Osteoblast (primary cell): ENCODE data around the gene LIMK1. TPM values are rescaled to one million over a fixed set of nuclear protein-coding genes. Genes with fewer than 3 reads are reported as not detected.

Experiments used
- DNase-seq: peaks from one replicate; pipeline ENCODE4 v3.0.0; 2011; ENCODE audit warnings: low spot score, mixed read lengths; ENCODE audit not compliant: insufficient read length; ENCODE audit errors: missing footprints
- H2AFZ ChIP-seq: 2 replicates; pipeline ENCODE4 v1.6.0; 2011; ENCODE audit warnings: mild to moderate bottlenecking, low read length
- H3K27ac ChIP-seq: 2 replicates; pipeline ENCODE4 v1.5.1; 2011; ENCODE audit warnings: mild to moderate bottlenecking, low read depth, low read length, moderate library complexity
- H3K27me3 ChIP-seq: 2 replicates; pipeline ENCODE4 v1.6.0; 2012; ENCODE audit warnings: mild to moderate bottlenecking, control low read depth, inconsistent platforms, low read length, moderate library complexity; ENCODE audit not compliant: insufficient read depth
- H3K36me3 ChIP-seq: 2 replicates; pipeline ENCODE4 v1.5.1; 2011; ENCODE audit warnings: mild to moderate bottlenecking, low read length, control low read depth, moderate library complexity; ENCODE audit not compliant: insufficient read depth
- H3K4me1 ChIP-seq: 2 replicates; pipeline ENCODE4 v1.5.1; 2011; ENCODE audit warnings: mild to moderate bottlenecking, low read length, control low read depth, moderate library complexity; ENCODE audit not compliant: insufficient read depth
- H3K4me2 ChIP-seq: 2 replicates; pipeline ENCODE4 v1.6.0; 2011; ENCODE audit warnings: mild to moderate bottlenecking, low read length; ENCODE audit not compliant: insufficient read depth
- H3K4me3 ChIP-seq: fragments of 200-600 bp; sonication (generic); 3 replicates; pipeline ENCODE4 v1.5.1; 2012; ENCODE audit warnings: mild to moderate bottlenecking, low read length, inconsistent platforms; ENCODE audit not compliant: insufficient read depth
- H3K79me2 ChIP-seq: 2 replicates; pipeline ENCODE4 v1.6.0; 2012; ENCODE audit warnings: mild to moderate bottlenecking, low read length, control low read depth, inconsistent platforms; ENCODE audit not compliant: insufficient read depth
- H3K9me3 ChIP-seq: 2 replicates; pipeline ENCODE4 v1.5.1; 2011; ENCODE audit warnings: low read depth, low read length, control low read depth
- H4K20me1 ChIP-seq: 2 replicates; pipeline ENCODE4 v1.6.0; 2012; ENCODE audit warnings: mild to moderate bottlenecking, low read length, control low read depth; ENCODE audit not compliant: insufficient read depth
- CTCF ChIP-seq: IDR thresholded peaks from 2 replicates; pipeline ENCODE4 v1.5.1; 2011; ENCODE audit warnings: mild to moderate bottlenecking, low read depth, low read length, moderate library complexity; ENCODE audit errors: extremely low read depth
- total RNA-seq: library from RNA; depleted of rRNA; stranded (reverse); fragments of >200 nt; gene quantifications from 2 replicates; pipeline ENCODE4 v1.2.3, GENCODE V29; 2012

The LIMK1 gene
- total RNA-seq, 1 donor: 46.7 TPM

DNA sequence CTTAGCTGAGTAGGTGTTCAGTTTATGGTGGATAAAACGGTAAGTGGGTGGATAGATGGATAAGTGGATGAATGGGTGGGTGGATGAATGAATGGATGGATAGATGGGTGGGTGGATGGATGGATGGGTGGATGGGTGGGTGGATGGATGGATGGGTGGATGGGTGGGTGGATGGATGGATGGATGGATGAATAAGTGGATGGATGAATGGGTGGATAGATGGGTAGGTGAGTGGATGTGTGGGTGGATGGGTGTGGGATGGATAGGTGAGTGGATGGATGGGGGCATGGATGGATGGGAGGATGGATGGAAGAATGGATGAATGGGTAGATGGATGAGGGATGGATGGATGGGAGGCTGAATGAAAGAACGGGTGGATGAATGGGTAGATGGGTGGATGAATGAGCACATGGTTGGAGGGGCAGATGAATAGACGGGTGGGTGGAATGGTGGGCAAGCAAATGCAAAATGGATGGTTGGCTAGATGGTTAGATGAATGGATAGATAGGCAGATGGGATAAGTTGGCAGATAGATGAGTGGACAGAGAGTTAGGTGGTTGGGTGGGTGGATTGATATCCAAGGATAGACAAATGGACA lies 29.9 kb upstream of the LIMK1 start:
- H3K27me3 ChIP-seq: no peaks in the 10 kb centered on the region
- DNase-seq: no peak
- H3K4me1 ChIP-seq: no peaks in the 10 kb centered on the region
- TF ChIP-seq CTCF: no peak
- no peaks in the 10 kb centered on the region for H3K79me2 ChIP-seq
- H3K9me3 ChIP-seq: no peaks in the 10 kb centered on the region
- H3K36me3 ChIP-seq: no peaks in the 10 kb centered on the region
- H3K4me3 ChIP-seq: no peak overlapping the region
- H3K4me2 ChIP-seq: no peak overlapping the region
- no peak overlapping the region for H3K27ac ChIP-seq
- H2AFZ ChIP-seq: no peak overlapping the region
- no peaks in the 10 kb centered on the region for H4K20me1 ChIP-seq

GRCh38 chr7:74056096-74056915 lies 27.3 kb upstream of the LIMK1 start:
- no peaks in the 10 kb centered on the region for H4K20me1 ChIP-seq
- no peak overlapping the region for H3K4me3 ChIP-seq
- no peak overlapping the region for H3K4me2 ChIP-seq
- H3K27ac ChIP-seq: no peak overlapping the region
- no peaks in the 10 kb centered on the region for H3K9me3 ChIP-seq
- H3K27me3 ChIP-seq: no peaks in the 10 kb centered on the region
- H3K79me2 ChIP-seq: no peaks in the 10 kb centered on the region
- peak; percentile 83 for DNase-seq
- TF ChIP-seq CTCF: no peak
- H3K36me3 ChIP-seq: no peaks in the 10 kb centered on the region
- H2AFZ ChIP-seq: no peak overlapping the region
- no peaks in the 10 kb centered on the region for H3K4me1 ChIP-seq

- Histone ChIP-seq H3K9me3 (no peaks in the 10 kb centered on the region), H3K4me1 (peaks cover 9% of the 10 kb centered on the region), H3K27me3 (no peaks in the 10 kb centered on the region), H3K4me3 (no peak overlapping the region), H2AFZ (no peak overlapping the region), H3K4me2 (no peak overlapping the region), H3K27ac (no peak overlapping the region), H3K79me2 (no peaks in the 10 kb centered on the region), H4K20me1 (no peaks in the 10 kb centered on the region), H3K36me3 (no peaks in the 10 kb centered on the region)
- TF ChIP-seq CTCF: no peak
- DNase-seq: peak; percentile 77
Measured at GRCh38 chr7:74057216-74057925, 26.2 kb upstream of the LIMK1 start.

DNA sequence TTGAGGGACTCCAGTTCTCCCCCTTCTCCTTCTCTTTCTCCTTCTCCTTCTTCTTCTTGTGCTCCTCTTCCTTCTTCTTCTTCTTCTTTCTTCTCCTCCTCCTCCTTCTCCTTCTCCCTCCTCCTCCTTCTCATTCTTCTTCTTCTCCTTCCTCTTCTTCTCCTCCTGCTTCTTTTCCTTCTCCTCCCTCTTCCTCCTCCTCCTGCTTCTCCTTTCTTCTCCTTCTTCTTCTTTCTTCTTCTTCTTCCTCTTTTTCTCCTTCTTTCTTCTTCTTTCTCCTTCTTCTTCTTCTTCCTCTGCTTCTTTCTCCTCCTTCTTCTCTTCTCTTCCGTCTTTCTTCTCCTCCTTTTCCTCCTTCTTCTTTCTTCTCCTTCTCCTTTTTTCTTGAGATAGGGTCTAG lies 25.6 kb upstream of the LIMK1 start:
- Histone ChIP-seq H3K4me1 (peaks cover 9% of the 10 kb centered on the region), H3K27ac (no peak overlapping the region), H3K36me3 (no peaks in the 10 kb centered on the region), H2AFZ (no peak overlapping the region), H3K79me2 (no peaks in the 10 kb centered on the region), H3K4me2 (no peak overlapping the region), H3K27me3 (no peaks in the 10 kb centered on the region), H3K4me3 (no peak overlapping the region), H4K20me1 (no peaks in the 10 kb centered on the region), H3K9me3 (no peaks in the 10 kb centered on the region)
- TF ChIP-seq CTCF: no peak
- no peak for DNase-seq
